Mesenteric fat pad (tissue), 1 donor: ENCODE results near the gene TNIP3. TPM values are rescaled to one million over a fixed set of nuclear protein-coding genes. Genes with fewer than 3 reads are reported as not detected.

Experiments used
- DNase-seq: peaks from one replicate; pipeline ENCODE4 v3.0.0-alpha.2; 2020; ENCODE audit warnings: low spot score
- total RNA-seq: library from RNA; stranded (reverse); fragmentation: NEBNext Ultra II Directional; extraction: Animal tissue kit (Norgen Biotek cat#: 25700); gene quantifications from one replicate; pipeline ENCODE4 v1.2.1, GENCODE V29; 2021
- donor health status: DM: yes; HTN: yes; CAD: no.

TNIP3 gene
- total RNA-seq, 1 donor from 2014 or later = 0.16 TPM

GRCh38 chr4:121088867-121089266 is 75.3 kb downstream of the TNIP3 start:
- no peak for DNase-seq

Other genes starting within 250 kb of the TNIP3 start
- 9.6 TPM for gene PRDM5, start 241.6 kb downstream of the TNIP3 start, total RNA-seq
- gene NDNF, start 91.8 kb downstream of the TNIP3 start, total RNA-seq = 2.5 TPM
- not detected for gene QRFPR, start 216.7 kb upstream of the TNIP3 start, total RNA-seq